Right atrium auricular region (tissue), 2 donors: ENCODE data around the gene ANXA9. TPM values are rescaled to one million over a fixed set of nuclear protein-coding genes. Genes with fewer than 3 reads are reported as not detected.
A peak's percentile ranks its signal among the peaks of the same experiment; 100 is the strongest.

ENCODE experiments used
- DNase-seq: peaks from one replicate; pipeline ENCODE4 v3.0.0-alpha.2; 2019; ENCODE audit warnings: low spot score
- H3K27ac ChIP-seq, 2 donors: fragments of 200-600 bp; sonication (generic); 1 replicate in 1 of 2; 2 replicates in 1 of 2; pipeline ENCODE4 v1.5.1; 2016 to 2019
- H3K27me3 ChIP-seq, 2 donors: fragments of 200-600 bp; sonication (generic); one replicate each; pipeline versions ENCODE4 v1.5.1 to v1.6.0; 2017 to 2019
- H3K36me3 ChIP-seq: fragments of 200-600 bp; sonication (generic); one replicate; pipeline ENCODE4 v1.5.1; 2016
- H3K4me1 ChIP-seq, 2 donors: fragments of 200-600 bp; sonication (generic); one replicate each; pipeline versions ENCODE4 v1.5.1 to v1.6.0; 2017 to 2019
- H3K4me3 ChIP-seq, 2 donors: fragments of 200-600 bp; sonication (generic); 1 replicate in 1 of 2; 2 replicates in 1 of 2; pipeline ENCODE4 v1.5.1; 2017 to 2019; ENCODE audit warnings: mild to moderate bottlenecking in 1 of 2, moderate library complexity in 1 of 2
- H3K9me3 ChIP-seq, 2 donors: fragments of 200-600 bp; sonication (generic); one replicate each; pipeline ENCODE4 v1.5.1; 2019
- total RNA-seq, 2 donors: library from RNA; depleted of rRNA; stranded (reverse); fragments of >200 nt; gene quantifications; one replicate each; pipeline ENCODE4 v1.1.0, GENCODE V29; 2016
- TF ChIP-seq, protein P1 (sequence below), 2 donors: fragments of 200-600 bp; sonication (generic); IDR thresholded peaks; one replicate each; pipeline ENCODE4 v1.5.1; 2019; ENCODE audit warnings: antibody characterized with exemption in 2 of 2

Gene ANXA9
- total RNA-seq, 2 donors from 2014 or later, result 1.6 to 7.7 TPM

DNA sequence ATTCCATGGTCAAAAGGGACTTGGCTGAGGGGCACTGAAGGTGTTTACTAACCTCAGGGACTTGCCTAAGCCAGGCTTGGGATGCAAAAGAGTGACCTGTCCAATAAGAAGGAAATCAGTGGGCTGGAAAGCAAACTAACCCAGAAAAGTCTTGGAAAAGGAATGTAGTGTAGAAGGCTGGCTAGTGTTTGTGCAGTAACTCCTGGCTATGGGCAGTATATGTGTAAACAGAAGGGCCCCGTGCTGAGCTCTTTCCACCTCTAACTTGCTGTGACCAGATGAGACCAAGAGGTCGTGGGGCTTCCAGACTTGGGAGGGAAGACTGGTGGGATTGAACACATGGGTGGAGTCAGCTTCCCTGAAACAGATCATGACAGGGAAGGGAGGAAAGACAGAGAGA lies 20.5 kb downstream of the ANXA9 start:
- H3K27me3 ChIP-seq, result no peaks in the 10 kb centered on the region
- no peak for DNase-seq
- H3K27ac ChIP-seq, result peak overlapping the region in 1 of 2 donors; percentile 25
- peaks cover 0 to 51% of the 10 kb centered on the region in 2 donors for H3K4me1 ChIP-seq
- peaks cover 52% of the 10 kb centered on the region for H3K36me3 ChIP-seq
- H3K4me3 ChIP-seq, result no peak overlapping the region
- no peaks in the 10 kb centered on the region for H3K9me3 ChIP-seq
- TF ChIP-seq, protein P1, sequence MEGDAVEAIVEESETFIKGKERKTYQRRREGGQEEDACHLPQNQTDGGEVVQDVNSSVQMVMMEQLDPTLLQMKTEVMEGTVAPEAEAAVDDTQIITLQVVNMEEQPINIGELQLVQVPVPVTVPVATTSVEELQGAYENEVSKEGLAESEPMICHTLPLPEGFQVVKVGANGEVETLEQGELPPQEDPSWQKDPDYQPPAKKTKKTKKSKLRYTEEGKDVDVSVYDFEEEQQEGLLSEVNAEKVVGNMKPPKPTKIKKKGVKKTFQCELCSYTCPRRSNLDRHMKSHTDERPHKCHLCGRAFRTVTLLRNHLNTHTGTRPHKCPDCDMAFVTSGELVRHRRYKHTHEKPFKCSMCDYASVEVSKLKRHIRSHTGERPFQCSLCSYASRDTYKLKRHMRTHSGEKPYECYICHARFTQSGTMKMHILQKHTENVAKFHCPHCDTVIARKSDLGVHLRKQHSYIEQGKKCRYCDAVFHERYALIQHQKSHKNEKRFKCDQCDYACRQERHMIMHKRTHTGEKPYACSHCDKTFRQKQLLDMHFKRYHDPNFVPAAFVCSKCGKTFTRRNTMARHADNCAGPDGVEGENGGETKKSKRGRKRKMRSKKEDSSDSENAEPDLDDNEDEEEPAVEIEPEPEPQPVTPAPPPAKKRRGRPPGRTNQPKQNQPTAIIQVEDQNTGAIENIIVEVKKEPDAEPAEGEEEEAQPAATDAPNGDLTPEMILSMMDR (IDR thresholded peaks at IDR 0.05), result no peak

DNA sequence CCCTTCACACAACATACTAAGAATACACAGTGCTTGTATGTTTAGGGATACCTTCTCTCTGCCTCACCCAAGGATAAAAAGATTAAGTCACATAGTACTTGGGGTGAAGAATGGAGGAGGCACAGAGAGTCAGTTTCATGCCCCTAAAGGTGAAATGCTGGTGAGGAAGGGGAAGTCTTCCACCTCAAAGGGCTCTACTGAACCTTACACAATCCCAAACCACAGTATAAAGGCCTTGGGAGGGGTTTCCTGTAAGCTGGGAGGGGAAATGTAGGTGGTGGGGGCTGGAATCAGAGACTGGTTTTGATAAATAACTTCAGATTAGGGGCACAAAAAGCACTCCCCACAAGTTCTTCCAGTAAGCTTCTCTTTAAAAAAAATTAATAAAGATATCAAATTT lies 21.1 kb downstream of the ANXA9 start:
- peak overlapping the region; percentile 7 to 20 for H3K4me3 ChIP-seq

DNA sequence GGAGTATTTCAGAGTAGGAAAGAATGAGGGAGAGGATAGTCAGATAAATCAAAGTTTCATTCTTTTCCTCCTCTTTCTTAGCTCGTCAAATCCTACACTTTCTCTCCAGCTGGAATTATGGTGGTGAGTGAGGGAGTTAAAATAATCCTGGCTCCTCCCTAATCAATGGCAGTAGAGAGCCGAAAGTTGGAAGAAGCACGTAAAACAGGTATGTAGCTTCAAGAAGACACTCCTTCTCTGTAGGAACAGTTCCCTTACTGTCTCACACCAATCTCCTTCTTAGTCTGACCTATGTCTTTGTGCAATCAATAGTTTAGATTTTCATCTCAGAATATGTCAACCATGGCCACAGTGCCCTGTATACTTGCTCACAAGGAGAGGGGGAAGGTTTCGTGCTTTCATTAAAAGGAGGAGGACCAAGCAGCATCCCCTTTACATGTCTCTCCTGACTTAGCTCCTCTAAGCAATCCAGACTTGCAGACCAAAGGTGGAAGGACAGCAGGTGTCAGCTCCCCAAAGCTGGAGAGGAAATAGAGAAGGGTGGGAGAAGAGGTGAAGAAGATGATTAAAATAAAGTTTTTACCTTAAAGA lies 23.7 kb downstream of the ANXA9 start:
- peaks cover 20% of the 10 kb centered on the region for H3K36me3 ChIP-seq
- no peak for DNase-seq
- H3K4me1 ChIP-seq, result peaks cover 0 to 71% of the 10 kb centered on the region in 2 donors
- H3K27me3 ChIP-seq, result no peaks in the 10 kb centered on the region
- no peaks in the 10 kb centered on the region for H3K9me3 ChIP-seq
- peak overlapping the region; percentile 96 for H3K27ac ChIP-seq
- H3K4me3 ChIP-seq, result peak overlapping the region; percentile 59
- TF ChIP-seq, protein P1 (IDR thresholded peaks at IDR 0.05), result no peak

More for the DNA sequence above, 21.1 kb downstream of the ANXA9 start:
- TF ChIP-seq, protein P1 (IDR thresholded peaks at IDR 0.05), result no peak
- peaks cover 46% of the 10 kb centered on the region for H3K36me3 ChIP-seq
- no peaks in the 10 kb centered on the region for H3K27me3 ChIP-seq
- no peak for DNase-seq
- peaks cover 0 to 56% of the 10 kb centered on the region in 2 donors for H3K4me1 ChIP-seq
- H3K9me3 ChIP-seq, result no peaks in the 10 kb centered on the region
- H3K27ac ChIP-seq, result peak overlapping the region in 1 of 2 donors; percentile 25

DNA sequence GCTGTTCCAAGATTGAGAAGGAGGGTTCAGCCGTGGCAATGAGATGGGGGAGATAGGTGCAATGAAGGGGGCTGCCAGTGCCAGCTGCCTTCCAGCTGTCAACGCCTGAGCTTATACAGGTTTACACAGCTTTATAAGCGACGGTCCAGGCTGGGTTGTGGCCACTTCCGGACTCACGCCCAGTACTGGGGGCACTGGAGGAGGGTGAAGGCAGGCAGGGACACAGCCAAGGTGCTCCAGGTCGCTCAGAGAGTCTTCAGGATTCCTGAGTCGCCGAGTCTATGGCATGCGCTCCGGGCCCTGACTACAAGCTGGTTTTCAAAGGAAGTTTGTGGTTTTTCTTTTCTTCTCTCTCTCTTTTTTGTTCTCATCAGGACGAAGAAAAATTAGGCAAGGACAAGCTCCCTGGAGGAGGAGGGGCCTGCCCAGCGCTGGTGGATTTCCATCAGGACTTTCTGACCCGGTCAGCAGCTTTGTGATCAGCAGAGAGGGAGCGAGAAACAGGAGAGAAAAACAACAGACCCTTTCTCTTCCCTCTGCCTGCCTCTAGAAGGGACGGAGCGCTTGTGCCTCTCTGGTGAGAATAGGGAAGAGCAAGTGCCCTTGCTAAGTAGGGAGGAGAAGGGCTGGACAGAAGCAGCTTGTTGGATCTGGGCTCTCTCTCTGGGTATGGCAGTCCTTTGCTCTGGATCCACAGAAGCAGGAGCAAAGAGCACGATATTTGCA lies 24.4 kb downstream of the ANXA9 start, which contains the start of gene MINDY1:
TSS of gene MINDY1 (minus strand) at position 576 of the 726 bp plus-strand sequence. CDS start 4,285 bp downstream, outside the sequence.
- Histone ChIP-seq H3K4me3 (peak within 1 kb of the TSS; percentile 59 to 76), H3K36me3 (peaks cover 13% of the 10 kb centered on the region), H3K27me3 (no peaks in the 10 kb centered on the region), H3K27ac (peak within 1 kb of the TSS; percentile 96), H3K9me3 (no peaks in the 10 kb centered on the region), H3K4me1 (peaks cover 0 to 76% of the 10 kb centered on the region in 2 donors)
- TF ChIP-seq, protein P1 (IDR thresholded peaks at IDR 0.05), result peak in 1 of 2 donors; percentile 57
- DNase-seq, result peak; percentile 78

DNA sequence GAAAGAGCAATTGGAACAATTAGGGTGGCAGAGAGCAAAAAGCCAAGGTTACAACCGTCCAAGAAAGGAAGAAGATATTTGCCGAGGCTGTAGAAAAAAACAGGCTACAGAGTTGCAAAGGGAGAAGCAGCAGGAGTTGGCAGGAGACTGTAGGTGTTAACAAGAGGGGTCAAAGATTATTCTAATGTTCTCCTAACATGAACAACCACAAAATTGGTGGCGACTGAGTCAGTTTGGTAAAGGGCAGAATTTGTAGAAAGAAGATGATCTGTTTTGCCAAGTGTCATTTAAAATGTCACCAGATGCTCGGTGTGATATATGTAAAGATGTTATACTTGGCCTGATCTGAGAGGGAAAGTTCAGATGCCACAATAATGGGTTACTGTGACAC lies 25.8 kb downstream of the ANXA9 start:
- Histone ChIP-seq H3K4me1 (peaks cover 0 to 78% of the 10 kb centered on the region in 2 donors), H3K9me3 (no peaks in the 10 kb centered on the region), H3K4me3 (peak overlapping the region; percentile 71 to 76), H3K36me3 (no peaks in the 10 kb centered on the region), H3K27ac (peak overlapping the region; percentile 96), H3K27me3 (no peaks in the 10 kb centered on the region)
- no peak for DNase-seq
- TF ChIP-seq, protein P1 (IDR thresholded peaks at IDR 0.05), result no peak
